ENCODE results near the gene POLN. TPM values are rescaled to one million over a fixed set of nuclear protein-coding genes. Genes with fewer than 3 reads are reported as not detected.

The POLN gene
- total RNA-seq, 1 experiment from 2014 or later: 1.2 TPM

- H3K36me3 ChIP-seq (ENCODE audit: control insufficient read depth, insufficient read depth, low read length): no peaks in the 10 kb centered on the region
- no TSS peak for BruUV-seq (replicated peaks)
- Mint-ChIP-seq H3K4me3 (ENCODE audit: unreplicated experiment) (no peak overlapping the region), H3K27me3 (ENCODE audit: insufficient read depth, unreplicated experiment) (peaks cover 3% of the 10 kb centered on the region), H3K4me1 (ENCODE audit: low read depth, unreplicated experiment) (no peaks in the 10 kb centered on the region), H3K9me3 (ENCODE audit: unreplicated experiment) (no peaks in the 10 kb centered on the region), H3K27ac (ENCODE audit: unreplicated experiment) (no peak overlapping the region), H3K36me3 (ENCODE audit: insufficient read depth, unreplicated experiment) (peaks cover 6% of the 10 kb centered on the region)
- DNase-seq: no peak
- no peaks in the 10 kb centered on the region for H3K9me3 ChIP-seq
- H3K27me3 ChIP-seq (replicated peaks; ENCODE audit: control insufficient read depth, insufficient read depth, low read length): no peaks in the 10 kb centered on the region
- H3K4me3 ChIP-seq (ENCODE audit: low read depth, low read length): no peak overlapping the region
- ChIA-PET POLR2A (interaction anchor here (0.6 to 0.7 kb wide), 2 partner anchors 13 to 42 kb away, joined by 3 read pairs; no protein-coding TSS in a partner anchor), CTCF (no interaction called here)
- H3K4me1 ChIP-seq: no peaks in the 10 kb centered on the region
- intact Hi-C loops (cut with micrococcal nuclease; ENCODE audit: unreplicated experiment): loop anchor here (5.0 kb wide), 1 partner anchor 138 kb away; no protein-coding TSS in a partner anchor
- TF ChIP-seq, protein P1, sequence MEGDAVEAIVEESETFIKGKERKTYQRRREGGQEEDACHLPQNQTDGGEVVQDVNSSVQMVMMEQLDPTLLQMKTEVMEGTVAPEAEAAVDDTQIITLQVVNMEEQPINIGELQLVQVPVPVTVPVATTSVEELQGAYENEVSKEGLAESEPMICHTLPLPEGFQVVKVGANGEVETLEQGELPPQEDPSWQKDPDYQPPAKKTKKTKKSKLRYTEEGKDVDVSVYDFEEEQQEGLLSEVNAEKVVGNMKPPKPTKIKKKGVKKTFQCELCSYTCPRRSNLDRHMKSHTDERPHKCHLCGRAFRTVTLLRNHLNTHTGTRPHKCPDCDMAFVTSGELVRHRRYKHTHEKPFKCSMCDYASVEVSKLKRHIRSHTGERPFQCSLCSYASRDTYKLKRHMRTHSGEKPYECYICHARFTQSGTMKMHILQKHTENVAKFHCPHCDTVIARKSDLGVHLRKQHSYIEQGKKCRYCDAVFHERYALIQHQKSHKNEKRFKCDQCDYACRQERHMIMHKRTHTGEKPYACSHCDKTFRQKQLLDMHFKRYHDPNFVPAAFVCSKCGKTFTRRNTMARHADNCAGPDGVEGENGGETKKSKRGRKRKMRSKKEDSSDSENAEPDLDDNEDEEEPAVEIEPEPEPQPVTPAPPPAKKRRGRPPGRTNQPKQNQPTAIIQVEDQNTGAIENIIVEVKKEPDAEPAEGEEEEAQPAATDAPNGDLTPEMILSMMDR (IDR thresholded peaks at IDR 0.05; ENCODE audit: insufficient read depth in 1 of 2, low read depth in 1 of 2, low read length in 1 of 2, severe bottlenecking in 1 of 2, unreplicated experiment in 1 of 2): no peak
These were observed 192.5 kb downstream of the POLN start for GRCh38 chr4:2049381-2049780.

GRCh38 chr4:2048831-2049230, 193.1 kb downstream of the POLN start:
- Mint-ChIP-seq H3K27ac (ENCODE audit: unreplicated experiment) (no peak overlapping the region), H3K36me3 (ENCODE audit: insufficient read depth, unreplicated experiment) (peaks cover 6% of the 10 kb centered on the region), H3K4me3 (ENCODE audit: unreplicated experiment) (no peak overlapping the region), H3K9me3 (ENCODE audit: unreplicated experiment) (no peaks in the 10 kb centered on the region), H3K27me3 (ENCODE audit: insufficient read depth, unreplicated experiment) (peaks cover 3% of the 10 kb centered on the region), H3K4me1 (ENCODE audit: low read depth, unreplicated experiment) (no peaks in the 10 kb centered on the region)
- DNase-seq: no peak
- H3K9me3 ChIP-seq: no peaks in the 10 kb centered on the region
- BruUV-seq (replicated peaks): no TSS peak
- CTCF ChIA-PET: no interaction called here
- POLR2A ChIA-PET: no interaction called here
- TF ChIP-seq, protein P1 (IDR thresholded peaks at IDR 0.05; ENCODE audit: insufficient read depth in 1 of 2, low read depth in 1 of 2, low read length in 1 of 2, severe bottlenecking in 1 of 2, unreplicated experiment in 1 of 2): no peak
- no peak overlapping the region for H3K4me3 ChIP-seq (ENCODE audit: low read depth, low read length)
- no peaks in the 10 kb centered on the region for H3K27me3 ChIP-seq (replicated peaks; ENCODE audit: control insufficient read depth, insufficient read depth, low read length)
- intact Hi-C loops (cut with micrococcal nuclease; ENCODE audit: unreplicated experiment): loop anchor here (5.0 kb wide), 1 partner anchor 138 kb away; no protein-coding TSS in a partner anchor
- no peaks in the 10 kb centered on the region for H3K36me3 ChIP-seq (ENCODE audit: control insufficient read depth, insufficient read depth, low read length)
- no peaks in the 10 kb centered on the region for H3K4me1 ChIP-seq

DNA sequence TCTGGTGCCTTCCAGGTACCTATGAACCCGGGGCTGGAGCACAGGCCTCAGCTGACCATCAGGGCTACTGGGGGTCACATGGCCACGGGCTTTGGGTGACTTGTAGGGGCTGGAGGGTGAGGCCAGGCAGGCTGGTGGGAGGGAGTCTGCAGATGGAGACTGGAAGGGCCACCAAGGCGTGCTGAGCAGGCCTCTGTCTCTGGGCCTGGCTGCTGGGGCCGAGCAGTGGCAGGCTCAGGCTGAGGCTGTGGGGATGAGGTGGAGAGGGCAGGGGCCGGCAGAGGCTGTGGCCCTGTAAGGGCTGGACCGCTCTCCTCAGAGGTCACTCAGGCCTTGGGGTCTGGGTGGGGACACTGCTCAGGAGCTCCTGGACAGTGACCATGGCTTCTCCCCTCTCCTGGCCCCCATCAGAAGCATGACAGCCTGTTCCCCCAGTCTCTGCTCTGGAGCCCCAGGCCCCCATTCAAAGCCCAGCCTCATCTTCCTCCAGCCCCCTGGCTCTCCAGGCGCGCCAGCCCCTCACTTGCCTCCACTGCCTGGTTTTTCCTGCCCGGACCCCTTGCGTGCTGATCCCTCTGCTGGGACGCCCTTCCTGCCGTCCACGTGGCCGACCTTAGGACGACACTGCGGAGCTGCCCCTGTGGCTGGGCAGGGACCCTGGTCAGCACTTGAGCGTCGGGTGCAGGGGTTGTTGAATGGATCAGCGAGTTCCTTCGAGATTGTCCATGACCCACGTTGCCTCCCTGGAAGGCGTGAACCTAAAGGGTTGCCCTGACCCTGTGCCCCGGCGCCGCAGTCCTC, 193.9 kb downstream of the POLN start:
- no peaks in the 10 kb centered on the region for H3K27me3 ChIP-seq (replicated peaks; ENCODE audit: control insufficient read depth, insufficient read depth, low read length)
- intact Hi-C loops (cut with micrococcal nuclease; ENCODE audit: unreplicated experiment): loop anchor here (5.0 kb wide), 1 partner anchor 139 kb away; no protein-coding TSS in a partner anchor
- TF ChIP-seq, protein P1 (IDR thresholded peaks at IDR 0.05; ENCODE audit: insufficient read depth in 1 of 2, low read depth in 1 of 2, low read length in 1 of 2, severe bottlenecking in 1 of 2, unreplicated experiment in 1 of 2): no peak
- BruUV-seq (replicated peaks): no TSS peak
- Mint-ChIP-seq H3K27me3 (ENCODE audit: insufficient read depth, unreplicated experiment) (peaks cover 3% of the 10 kb centered on the region), H3K27ac (ENCODE audit: unreplicated experiment) (no peak overlapping the region), H3K9me3 (ENCODE audit: unreplicated experiment) (no peaks in the 10 kb centered on the region), H3K36me3 (ENCODE audit: insufficient read depth, unreplicated experiment) (peaks cover 6% of the 10 kb centered on the region), H3K4me1 (ENCODE audit: low read depth, unreplicated experiment) (no peaks in the 10 kb centered on the region), H3K4me3 (ENCODE audit: unreplicated experiment) (no peak overlapping the region)
- no peak overlapping the region for H3K4me3 ChIP-seq (ENCODE audit: low read depth, low read length)
- H3K9me3 ChIP-seq: no peaks in the 10 kb centered on the region
- H3K4me1 ChIP-seq: peaks cover 1% of the 10 kb centered on the region; the same call in 1 of the 2 replicates
- no peaks in the 10 kb centered on the region for H3K36me3 ChIP-seq (ENCODE audit: control insufficient read depth, insufficient read depth, low read length)
- ChIA-PET POLR2A (no interaction called here), CTCF (no interaction called here)
- DNase-seq: no peak

Data from Caco-2 (cell line).